Measurements from ENCODE around the gene SYT4. TPM values are rescaled to one million over a fixed set of nuclear protein-coding genes. Genes with fewer than 3 reads are reported as not detected.
A peak's percentile ranks its signal among the peaks of the same experiment; 100 is the strongest.
"Not testable (repeated sequence)": the region's sequence is repeated elsewhere in the genome, so short reads cannot be mapped to it uniquely, and the experiment has no call there.

SYT4 gene
- total RNA-seq = 0.39 TPM

GRCh38 chr18:43277164-43277600, at the start of gene SYT4:
TSS of gene SYT4 (minus strand) at chr18:43277490. CDS start at chr18:43277281, 209 bp downstream.
- DNase-seq = peak; percentile 0

GRCh38 chr18:43322132-43322531, 44.8 kb upstream of the SYT4 start:
- DNase-seq = no peak

- DNase-seq = no peak
These were observed 37.7 kb upstream of the SYT4 start for GRCh38 chr18:43314941-43315340.

GRCh38 chr18:43312891-43313290, 35.6 kb upstream of the SYT4 start:
- no peak for DNase-seq

- no peak for DNase-seq
These were observed 32.9 kb upstream of the SYT4 start for GRCh38 chr18:43310239-43310638.

- no peak for DNase-seq
These were observed 26.1 kb upstream of the SYT4 start for GRCh38 chr18:43303376-43303775.

GRCh38 chr18:43286187-43286586, 8.9 kb upstream of the SYT4 start:
- DNase-seq = not testable (repeated sequence)

GRCh38 chr18:43283299-43283698, 6.0 kb upstream of the SYT4 start:
- no peak for DNase-seq

- DNase-seq = peak; percentile 1
These were observed 1.9 kb upstream of the SYT4 start for GRCh38 chr18:43279015-43279744.

GRCh38 chr18:43278355-43278754, 1.1 kb upstream of the SYT4 start:
- no peak for DNase-seq

- DNase-seq = no peak
These were observed 799 bp downstream of the SYT4 start for GRCh38 chr18:43276491-43276890.

- DNase-seq = no peak
These were observed 1.7 kb downstream of the SYT4 start for GRCh38 chr18:43275546-43275945.

- no peak for DNase-seq
These were observed 2.8 kb downstream of the SYT4 start for GRCh38 chr18:43274526-43274925.

GRCh38 chr18:43271593-43272432, 5.5 kb downstream of the SYT4 start:
- DNase-seq = peak; percentile 2

- DNase-seq = no peak
These were observed 9.5 kb downstream of the SYT4 start for GRCh38 chr18:43267818-43268217.

- DNase-seq = no peak
These were observed 11.8 kb downstream of the SYT4 start for GRCh38 chr18:43265465-43265864.

GRCh38 chr18:43248610-43249249, 28.6 kb downstream of the SYT4 start:
- no peak for DNase-seq

- DNase-seq = no peak
These were observed 29.3 kb downstream of the SYT4 start for GRCh38 chr18:43247944-43248343.

GRCh38 chr18:43238429-43238828, 38.9 kb downstream of the SYT4 start:
- DNase-seq = no peak

GRCh38 chr18:43236921-43237320, 40.4 kb downstream of the SYT4 start:
- no peak for DNase-seq

GRCh38 chr18:43234889-43235288, 42.4 kb downstream of the SYT4 start:
- no peak for DNase-seq

GRCh38 chr18:43222501-43222900, 54.8 kb downstream of the SYT4 start:
- DNase-seq = no peak

GRCh38 chr18:43220691-43221090, 56.6 kb downstream of the SYT4 start:
- no peak for DNase-seq
